Measurements from ENCODE around the gene FCN1. TPM values are rescaled to one million over a fixed set of nuclear protein-coding genes. Genes with fewer than 3 reads are reported as not detected.

Gene FCN1
- total RNA-seq, 1 donor = not detected

DNA sequence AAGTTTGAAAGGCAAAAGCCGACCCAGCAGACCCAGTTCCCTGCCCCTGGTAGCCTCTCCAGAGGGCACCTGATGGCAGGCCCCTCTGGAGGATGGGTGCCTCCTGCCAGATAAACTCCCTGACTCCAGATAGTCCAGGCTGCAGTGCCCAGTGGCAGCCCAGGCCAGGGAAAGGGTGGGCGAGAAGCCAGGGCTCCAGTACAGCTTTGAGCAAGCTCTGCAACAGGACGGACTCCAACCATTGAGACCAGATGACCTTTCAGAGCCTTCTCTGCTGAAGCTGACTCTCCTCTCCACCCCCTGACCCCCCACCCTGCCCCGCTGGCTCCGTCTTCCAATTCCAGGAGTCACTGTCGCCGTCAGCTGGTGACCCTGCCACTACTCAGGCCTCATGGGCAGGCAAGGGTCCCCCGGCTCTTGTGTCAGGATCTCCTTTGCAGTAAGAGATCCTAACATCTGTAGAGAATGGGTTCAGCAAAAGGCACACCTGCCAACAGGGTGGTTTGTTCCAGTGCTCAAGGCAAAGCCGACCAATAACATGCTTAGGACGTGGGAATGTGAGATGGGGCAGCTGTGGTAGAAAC lies 15.5 kb upstream of the FCN1 start:
- Histone ChIP-seq H4K20me1 (ENCODE audit: insufficient read depth, low read length) (no peaks in the 10 kb centered on the region), H3K4me3 (ENCODE audit: insufficient read depth, low read length) (no peak overlapping the region), H3K27me3 (ENCODE audit: insufficient read depth, low read length) (peaks cover 38% of the 10 kb centered on the region), H3K4me1 (ENCODE audit: insufficient read depth, low read length) (no peaks in the 10 kb centered on the region), H3K79me2 (ENCODE audit: insufficient read depth, low read length) (no peaks in the 10 kb centered on the region), H3K9me3 (ENCODE audit: low read depth, low read length) (no peaks in the 10 kb centered on the region), H3K4me2 (ENCODE audit: insufficient read depth, low read length) (no peak overlapping the region), H3K36me3 (ENCODE audit: insufficient read depth, low read length) (no peaks in the 10 kb centered on the region), H3K27ac (ENCODE audit: low read depth, low read length) (no peak overlapping the region), H2AFZ (ENCODE audit: low read length) (no peak overlapping the region)
- no peak for DNase-seq (ENCODE audit: insufficient read length, low spot score, missing footprints)
- TF ChIP-seq, protein P1, sequence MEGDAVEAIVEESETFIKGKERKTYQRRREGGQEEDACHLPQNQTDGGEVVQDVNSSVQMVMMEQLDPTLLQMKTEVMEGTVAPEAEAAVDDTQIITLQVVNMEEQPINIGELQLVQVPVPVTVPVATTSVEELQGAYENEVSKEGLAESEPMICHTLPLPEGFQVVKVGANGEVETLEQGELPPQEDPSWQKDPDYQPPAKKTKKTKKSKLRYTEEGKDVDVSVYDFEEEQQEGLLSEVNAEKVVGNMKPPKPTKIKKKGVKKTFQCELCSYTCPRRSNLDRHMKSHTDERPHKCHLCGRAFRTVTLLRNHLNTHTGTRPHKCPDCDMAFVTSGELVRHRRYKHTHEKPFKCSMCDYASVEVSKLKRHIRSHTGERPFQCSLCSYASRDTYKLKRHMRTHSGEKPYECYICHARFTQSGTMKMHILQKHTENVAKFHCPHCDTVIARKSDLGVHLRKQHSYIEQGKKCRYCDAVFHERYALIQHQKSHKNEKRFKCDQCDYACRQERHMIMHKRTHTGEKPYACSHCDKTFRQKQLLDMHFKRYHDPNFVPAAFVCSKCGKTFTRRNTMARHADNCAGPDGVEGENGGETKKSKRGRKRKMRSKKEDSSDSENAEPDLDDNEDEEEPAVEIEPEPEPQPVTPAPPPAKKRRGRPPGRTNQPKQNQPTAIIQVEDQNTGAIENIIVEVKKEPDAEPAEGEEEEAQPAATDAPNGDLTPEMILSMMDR (IDR thresholded peaks at IDR 0.05; ENCODE audit: extremely low read depth, low read depth, low read length) = no peak

DNA sequence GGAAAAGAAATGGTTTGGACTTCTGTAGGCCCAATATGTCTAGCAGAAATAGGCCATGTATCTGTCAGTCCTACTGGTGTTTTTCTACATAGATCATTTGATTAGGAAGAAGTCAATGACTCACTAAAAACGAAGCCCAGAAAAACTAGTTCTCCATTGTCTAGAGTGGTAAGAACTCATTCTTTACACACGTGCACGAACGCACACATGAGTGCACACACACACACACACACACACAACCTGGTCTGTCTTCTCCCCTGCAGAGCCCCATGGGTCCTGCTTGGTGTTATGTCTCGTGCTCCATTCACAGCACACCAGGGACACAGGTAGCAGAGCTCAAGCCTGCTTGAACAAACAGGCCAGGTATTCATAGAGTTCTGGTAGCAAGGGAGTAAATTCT lies 14.9 kb upstream of the FCN1 start:
- peak; percentile 51 for DNase-seq (ENCODE audit: insufficient read length, low spot score, missing footprints)
- TF ChIP-seq, protein P1 (IDR thresholded peaks at IDR 0.05; ENCODE audit: extremely low read depth, low read depth, low read length) = no peak
- Histone ChIP-seq H3K79me2 (ENCODE audit: insufficient read depth, low read length) (no peaks in the 10 kb centered on the region), H3K27ac (ENCODE audit: low read depth, low read length) (no peak overlapping the region), H2AFZ (ENCODE audit: low read length) (no peak overlapping the region), H3K4me3 (ENCODE audit: insufficient read depth, low read length) (no peak overlapping the region), H3K27me3 (ENCODE audit: insufficient read depth, low read length) (peaks cover 38% of the 10 kb centered on the region), H3K36me3 (ENCODE audit: insufficient read depth, low read length) (no peaks in the 10 kb centered on the region), H3K4me1 (ENCODE audit: insufficient read depth, low read length) (no peaks in the 10 kb centered on the region), H3K4me2 (ENCODE audit: insufficient read depth, low read length) (no peak overlapping the region), H4K20me1 (ENCODE audit: insufficient read depth, low read length) (no peaks in the 10 kb centered on the region), H3K9me3 (ENCODE audit: low read depth, low read length) (no peaks in the 10 kb centered on the region)

DNA sequence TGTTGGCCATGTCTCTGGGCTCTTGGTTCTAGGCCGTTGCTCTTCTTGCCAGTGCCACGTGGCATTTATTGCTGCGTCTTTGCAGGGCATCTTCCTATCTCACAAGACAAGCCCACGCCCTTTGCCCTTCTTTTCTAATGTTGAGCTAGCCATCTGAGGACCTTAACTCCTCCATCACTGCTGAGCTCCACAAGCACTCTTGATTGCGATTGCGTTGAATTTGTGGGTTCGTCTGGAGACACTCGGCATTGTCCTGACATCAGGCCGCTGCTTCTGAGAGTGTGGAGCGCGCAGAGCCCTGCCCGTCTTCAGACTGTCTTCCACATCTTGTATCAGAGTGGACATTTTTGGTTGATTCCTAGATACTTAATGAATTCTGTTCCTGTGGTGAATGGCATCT lies 14.5 kb upstream of the FCN1 start:
- Histone ChIP-seq H3K4me1 (ENCODE audit: insufficient read depth, low read length) (no peaks in the 10 kb centered on the region), H3K27ac (ENCODE audit: low read depth, low read length) (no peak overlapping the region), H3K27me3 (ENCODE audit: insufficient read depth, low read length) (peaks cover 35% of the 10 kb centered on the region), H4K20me1 (ENCODE audit: insufficient read depth, low read length) (no peaks in the 10 kb centered on the region), H2AFZ (ENCODE audit: low read length) (no peak overlapping the region), H3K9me3 (ENCODE audit: low read depth, low read length) (no peaks in the 10 kb centered on the region), H3K4me2 (ENCODE audit: insufficient read depth, low read length) (no peak overlapping the region), H3K4me3 (ENCODE audit: insufficient read depth, low read length) (no peak overlapping the region), H3K79me2 (ENCODE audit: insufficient read depth, low read length) (no peaks in the 10 kb centered on the region), H3K36me3 (ENCODE audit: insufficient read depth, low read length) (no peaks in the 10 kb centered on the region)
- peak; percentile 80 for DNase-seq (ENCODE audit: insufficient read length, low spot score, missing footprints)
- TF ChIP-seq, protein P1 (IDR thresholded peaks at IDR 0.05; ENCODE audit: extremely low read depth, low read depth, low read length) = no peak

DNA sequence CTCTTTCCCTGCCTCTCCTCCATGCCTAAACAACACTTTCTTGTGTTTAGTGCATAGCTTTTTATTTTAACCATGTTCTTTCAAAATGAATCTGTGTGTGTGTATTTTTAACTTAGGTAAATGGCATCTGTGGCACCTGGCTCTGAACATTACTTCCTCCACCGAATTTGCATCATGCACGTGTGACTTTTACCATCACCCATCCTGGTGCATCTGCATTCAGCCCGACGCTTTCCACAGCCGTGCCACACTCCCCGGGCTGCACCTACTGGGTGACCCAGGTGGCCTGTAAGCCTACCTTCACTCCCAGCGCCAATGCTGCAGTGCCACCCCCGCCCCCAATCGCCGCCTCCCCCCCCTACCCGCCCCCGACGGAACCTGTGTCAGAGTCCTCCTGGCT lies 12.7 kb upstream of the FCN1 start:
- peak; percentile 59 for DNase-seq (ENCODE audit: insufficient read length, low spot score, missing footprints)
- no peak overlapping the region for H3K4me3 ChIP-seq (ENCODE audit: insufficient read depth, low read length)
- no peak overlapping the region for H3K27ac ChIP-seq (ENCODE audit: low read depth, low read length)
- H3K27me3 ChIP-seq (ENCODE audit: insufficient read depth, low read length) = peaks cover 19% of the 10 kb centered on the region
- no peak overlapping the region for H2AFZ ChIP-seq (ENCODE audit: low read length)
- no peaks in the 10 kb centered on the region for H3K4me1 ChIP-seq (ENCODE audit: insufficient read depth, low read length)
- no peaks in the 10 kb centered on the region for H3K36me3 ChIP-seq (ENCODE audit: insufficient read depth, low read length)
- H3K4me2 ChIP-seq (ENCODE audit: insufficient read depth, low read length) = no peak overlapping the region
- TF ChIP-seq, protein P1 (IDR thresholded peaks at IDR 0.05; ENCODE audit: extremely low read depth, low read depth, low read length) = no peak
- H3K79me2 ChIP-seq (ENCODE audit: insufficient read depth, low read length) = no peaks in the 10 kb centered on the region
- no peaks in the 10 kb centered on the region for H4K20me1 ChIP-seq (ENCODE audit: insufficient read depth, low read length)
- H3K9me3 ChIP-seq (ENCODE audit: low read depth, low read length) = no peaks in the 10 kb centered on the region

Data from osteoblast (primary cell).